Right lobe of liver (tissue), 6 donors: ENCODE data around the gene CTU2. TPM values are rescaled to one million over a fixed set of nuclear protein-coding genes. Genes with fewer than 3 reads are reported as not detected.

Experiments
- ATAC-seq, 4 donors: fragments of 200-7000 bp; cut with Tn5 transposase; one replicate each; pipeline ENCODE4 v1.9.1; 2020; ENCODE audit warnings: mild to moderate bottlenecking in 4 of 4, moderate library complexity in 4 of 4
- DNase-seq, 3 donors: peaks; one replicate each; pipeline ENCODE4 v3.0.0-alpha.2; 2020
- H3K27ac ChIP-seq, 3 donors: fragments of 200-600 bp; one replicate each; pipeline ENCODE4 v1.8.0; 2022
- H3K27me3 ChIP-seq, 2 donors: fragments of 200-600 bp; one replicate each; pipeline ENCODE4 v1.8.0; 2022
- H3K36me3 ChIP-seq, 4 donors: fragments of 200-600 bp; sonication (generic) in 1 of 4; one replicate each; pipeline versions ENCODE4 v1.5.1 to v1.8.0; 2017 to 2022; ENCODE audit warnings: control low read depth in 1 of 4
- H3K4me1 ChIP-seq, 4 donors: fragments of 200-600 bp; sonication (generic) in 1 of 4; one replicate each; pipeline versions ENCODE4 v1.5.1 to v1.8.0; 2017 to 2022; ENCODE audit warnings: control low read depth in 1 of 4
- H3K4me3 ChIP-seq, 3 donors: fragments of 200-600 bp; one replicate each; pipeline ENCODE4 v1.8.0; 2022
- H3K9me3 ChIP-seq, 4 donors: fragments of 200-600 bp; sonication (generic) in 1 of 4; one replicate each; pipeline versions ENCODE4 v1.5.1 to v1.8.0; 2017 to 2022; ENCODE audit warnings: control low read depth in 1 of 4
- POLR2A ChIP-seq: fragments of 450-650 bp; IDR thresholded peaks from one replicate; pipeline ENCODE4 v1.6.1; 2017; ENCODE audit warnings: antibody characterized with exemption, mild to moderate bottlenecking
- WGBS: methylation state at CpG from one replicate; pipeline ENCODE4 v1.1.6; 2018; ENCODE audit warnings: low coverage, low lambda C conversion rate; ENCODE audit not compliant: insufficient coverage; ENCODE audit errors: missing lambda C conversion rate; 5-methylcytosine and 5-hydroxymethylcytosine counted together
- intact Hi-C, 2 donors: fragments of 100-400 bp; cut with DNase I; formaldehyde crosslinking; loops; one replicate each; pipeline versions ENCODE4 v1.11.2 to v1.14.1; 2022
- total RNA-seq, 6 experiments: library from RNA; depleted of rRNA in 2 of 6; stranded (reverse); fragments of >200 nt in 2 of 6; fragmentation: NEBNext Ultra II Directional in 3 of 6; extraction: Animal tissue kit (Norgen Biotek cat#: 25700) in 3 of 6; gene quantifications; one replicate each; pipeline versions ENCODE4 v1.1.0 to v1.2.4, GENCODE V29; 2016 to 2023
- TF ChIP-seq, protein P1 (sequence below), 4 donors: fragments of 200-600 bp in 3 of 4; fragments of 450-650 bp in 1 of 4; IDR thresholded peaks; one replicate each; pipeline versions ENCODE4 v1.5.1 to v1.8.0; 2016 to 2022; ENCODE audit warnings: antibody characterized with exemption in 4 of 4, mild to moderate bottlenecking in 2 of 4
- donor health status: DM: no; HTN: yes; CAD: no.
- donor health status: DM: no; HTN: no; CAD: no.
- donor health status: DM: no; HTN: no; CAD: no.
- donor health status: DM: no; HTN: yes; CAD: no.
- donor health status: DM: no; HTN: yes; CAD: no.

Gene CTU2
- total RNA-seq, 6 experiments from 2014 or later: 5.0 to 9.5 (median 8.2) TPM

- Histone ChIP-seq H3K27me3 (no peaks in the 10 kb centered on the region), H3K4me3 (peak overlapping the region in 2 of 3 donors; percentile 7 to 19), H3K27ac (peak overlapping the region; percentile 31 to 82 (median 78)), H3K36me3 (peaks cover 0 to 9% (median 1%) of the 10 kb centered on the region in 4 donors), H3K4me1 (peaks cover 0 to 13% (median 4%) of the 10 kb centered on the region in 4 donors), H3K9me3 (no peaks in the 10 kb centered on the region)
- intact Hi-C loops: no loop called here
- DNase-seq (peak; percentile 88 to 96 (median 94)), ATAC-seq (peak; percentile 73 to 78 (median 76))
- no peak for TF ChIP-seq POLR2A
- TF ChIP-seq, protein P1, sequence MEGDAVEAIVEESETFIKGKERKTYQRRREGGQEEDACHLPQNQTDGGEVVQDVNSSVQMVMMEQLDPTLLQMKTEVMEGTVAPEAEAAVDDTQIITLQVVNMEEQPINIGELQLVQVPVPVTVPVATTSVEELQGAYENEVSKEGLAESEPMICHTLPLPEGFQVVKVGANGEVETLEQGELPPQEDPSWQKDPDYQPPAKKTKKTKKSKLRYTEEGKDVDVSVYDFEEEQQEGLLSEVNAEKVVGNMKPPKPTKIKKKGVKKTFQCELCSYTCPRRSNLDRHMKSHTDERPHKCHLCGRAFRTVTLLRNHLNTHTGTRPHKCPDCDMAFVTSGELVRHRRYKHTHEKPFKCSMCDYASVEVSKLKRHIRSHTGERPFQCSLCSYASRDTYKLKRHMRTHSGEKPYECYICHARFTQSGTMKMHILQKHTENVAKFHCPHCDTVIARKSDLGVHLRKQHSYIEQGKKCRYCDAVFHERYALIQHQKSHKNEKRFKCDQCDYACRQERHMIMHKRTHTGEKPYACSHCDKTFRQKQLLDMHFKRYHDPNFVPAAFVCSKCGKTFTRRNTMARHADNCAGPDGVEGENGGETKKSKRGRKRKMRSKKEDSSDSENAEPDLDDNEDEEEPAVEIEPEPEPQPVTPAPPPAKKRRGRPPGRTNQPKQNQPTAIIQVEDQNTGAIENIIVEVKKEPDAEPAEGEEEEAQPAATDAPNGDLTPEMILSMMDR (IDR thresholded peaks at IDR 0.05): no peak
- 31% methylated on average over 7 of the region's 42 CpGs for WGBS
Observed at GRCh38 chr16:88700636-88701482, 5.4 kb upstream of the CTU2 start.

DNA sequence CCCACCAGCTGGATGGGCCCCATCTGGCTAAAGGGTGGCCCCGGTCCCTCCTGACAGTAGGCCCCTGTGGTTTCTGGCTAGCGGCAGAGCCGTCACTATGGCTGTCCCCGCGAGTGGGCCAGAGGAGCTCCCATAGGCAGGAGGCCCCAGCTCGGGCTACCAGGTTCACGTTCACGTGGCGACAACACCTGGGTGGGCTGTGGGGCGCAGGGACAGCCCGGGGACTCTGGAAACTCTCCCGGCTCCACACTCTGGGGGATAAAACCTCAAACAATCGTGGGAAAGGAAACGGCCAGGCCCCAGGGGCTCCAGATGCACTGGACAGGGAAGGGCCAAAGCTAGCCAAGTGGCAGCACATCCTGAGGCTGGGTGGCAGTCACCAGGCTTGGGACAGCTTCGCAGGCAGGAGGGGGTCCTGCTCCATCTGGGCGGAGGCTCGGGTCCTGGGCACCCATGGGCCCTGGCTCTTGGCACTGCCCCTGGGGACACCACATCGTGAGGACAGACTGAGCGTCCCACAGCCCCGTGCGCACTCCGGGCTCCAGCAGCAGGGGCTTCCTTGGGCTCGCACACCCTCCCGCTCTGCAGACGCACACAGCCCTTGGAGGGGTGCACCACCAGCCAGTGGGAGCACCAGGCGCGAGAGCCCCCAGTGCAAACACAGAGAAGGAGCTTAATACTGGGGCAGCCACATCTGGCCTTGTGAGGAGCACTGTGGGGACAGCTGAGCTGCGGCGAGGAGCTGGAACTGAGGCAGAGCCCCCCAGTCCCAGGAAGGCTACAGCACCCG lies 4.5 kb upstream of the CTU2 start:
- Histone ChIP-seq H3K4me3 (peak overlapping the region in 2 of 3 donors; percentile 7 to 19), H3K9me3 (no peaks in the 10 kb centered on the region), H3K27ac (peak overlapping the region; percentile 31 to 82 (median 75)), H3K4me1 (peaks cover 0 to 13% (median 4%) of the 10 kb centered on the region in 4 donors), H3K36me3 (peaks cover 0 to 9% (median 1%) of the 10 kb centered on the region in 4 donors), H3K27me3 (no peaks in the 10 kb centered on the region)
- DNase-seq (no peak), ATAC-seq (no peak)
- no peak for TF ChIP-seq POLR2A
- TF ChIP-seq, protein P1 (IDR thresholded peaks at IDR 0.05): no peak
- intact Hi-C loops: no loop called here
- WGBS: 60% methylated on average over 10 of the region's 30 CpGs

DNA sequence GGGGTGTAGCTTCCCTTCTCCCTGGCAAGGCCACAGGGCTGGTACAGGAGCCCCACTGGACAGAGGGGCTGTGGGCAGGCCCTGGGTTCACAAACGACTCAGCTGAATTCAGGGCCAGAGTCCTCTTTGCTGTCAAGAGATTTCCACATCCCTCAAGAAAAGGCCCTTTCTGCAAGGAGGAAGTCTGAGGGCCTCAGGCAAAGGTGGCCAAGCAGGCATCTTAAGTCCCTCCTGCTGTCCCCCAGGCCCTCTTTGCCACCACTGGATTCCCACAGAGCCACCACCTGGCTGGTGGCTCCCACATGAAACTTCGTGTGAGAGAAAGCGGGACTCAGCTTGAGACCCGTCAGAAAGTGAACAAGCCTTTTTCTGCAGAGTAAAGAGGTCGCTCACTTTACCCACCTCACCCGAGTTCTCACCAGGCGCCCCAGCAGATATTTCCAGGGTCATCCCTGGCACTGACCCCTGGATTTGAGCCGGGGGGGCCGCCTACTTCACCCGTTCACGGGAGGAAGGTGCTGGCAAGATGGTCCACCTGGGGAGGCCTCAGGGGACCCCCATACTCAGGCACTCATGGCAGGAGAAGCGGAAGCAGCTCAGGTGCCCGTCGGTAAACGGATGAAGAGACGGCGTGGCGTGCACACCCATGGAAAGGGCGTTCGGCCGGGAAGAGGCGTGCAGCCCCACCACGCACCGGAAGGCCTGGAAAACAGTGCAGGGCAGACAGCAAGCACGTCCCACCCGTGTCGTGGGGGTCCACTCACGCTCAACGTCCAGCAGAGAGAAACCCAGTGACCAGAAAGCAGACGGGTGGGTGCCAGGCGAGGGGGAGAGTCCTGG lies 3.7 kb upstream of the CTU2 start:
- no peak for ATAC-seq
- Histone ChIP-seq H3K36me3 (peaks cover 0 to 6% (median 0%) of the 10 kb centered on the region in 4 donors), H3K4me1 (peaks cover 0 to 21% (median 6%) of the 10 kb centered on the region in 4 donors), H3K9me3 (no peaks in the 10 kb centered on the region), H3K4me3 (peak overlapping the region in 2 of 3 donors; percentile 9 to 10), H3K27me3 (no peaks in the 10 kb centered on the region), H3K27ac (peak overlapping the region; percentile 58 to 82 (median 75))
- intact Hi-C loops: no loop called here
- DNase-seq: no peak
- WGBS: 69% methylated on average over 23 of the region's 31 CpGs
- TF ChIP-seq POLR2A: no peak
- TF ChIP-seq, protein P1 (IDR thresholded peaks at IDR 0.05): no peak
